Myocyte (in vitro differentiated cells): ENCODE data around the gene PARP4. TPM values are rescaled to one million over a fixed set of nuclear protein-coding genes. Genes with fewer than 3 reads are reported as not detected.
"Not testable (repeated sequence)": the region's sequence is repeated elsewhere in the genome, so short reads cannot be mapped to it uniquely, and the experiment has no call there.

Experiments
- DNase-seq: peaks from one replicate; pipeline ENCODE4 v3.0.0-alpha.2; 2012; ENCODE audit warnings: low read depth
- total RNA-seq: library from RNA; depleted of rRNA; stranded (reverse); fragments of >200 nt; gene quantifications from 2 replicates; pipeline ENCODE4 v1.2.3, GENCODE V29; 2014

PARP4 gene
- total RNA-seq, 1 donor from 2014 or later, result 38.2 TPM

- not testable (repeated sequence) for DNase-seq
These were observed 6.3 kb downstream of the PARP4 start for GRCh38 chr13:24506283-24506682.

- DNase-seq, result no peak
These were observed 6.8 kb downstream of the PARP4 start for GRCh38 chr13:24505756-24506155.

- no peak for DNase-seq
These were observed 7.3 kb downstream of the PARP4 start for GRCh38 chr13:24505256-24505655.

- DNase-seq, result no peak
These were observed 9.2 kb downstream of the PARP4 start for GRCh38 chr13:24503379-24503696.

GRCh38 chr13:24502533-24503378 lies 9.8 kb downstream of the PARP4 start:
- peak; percentile 76 for DNase-seq

- DNase-seq, result peak; percentile 28
These were observed 11.6 kb downstream of the PARP4 start for GRCh38 chr13:24500977-24501376.

GRCh38 chr13:24497742-24498141 lies 14.8 kb downstream of the PARP4 start:
- DNase-seq, result no peak

GRCh38 chr13:24496295-24496694 lies 16.3 kb downstream of the PARP4 start:
- DNase-seq, result not testable (repeated sequence)

- DNase-seq, result no peak
These were observed 17.3 kb downstream of the PARP4 start for GRCh38 chr13:24495151-24495729.

GRCh38 chr13:24493356-24493755 lies 19.2 kb downstream of the PARP4 start:
- DNase-seq, result no peak

- no peak for DNase-seq
These were observed 20.7 kb downstream of the PARP4 start for GRCh38 chr13:24491845-24492244.

GRCh38 chr13:24489721-24490120 lies 22.9 kb downstream of the PARP4 start:
- no peak for DNase-seq

- not testable (repeated sequence) for DNase-seq
These were observed 24.5 kb downstream of the PARP4 start for GRCh38 chr13:24488092-24488491.

- DNase-seq, result not testable (repeated sequence)
These were observed 26.4 kb downstream of the PARP4 start for GRCh38 chr13:24486017-24486657.

- DNase-seq, result peak; percentile 53
These were observed 38.9 kb downstream of the PARP4 start for GRCh38 chr13:24473686-24474085.

GRCh38 chr13:24472129-24472528 lies 40.4 kb downstream of the PARP4 start:
- DNase-seq, result not testable (repeated sequence)

- no peak for DNase-seq
These were observed 49.5 kb downstream of the PARP4 start for GRCh38 chr13:24463078-24463477.

GRCh38 chr13:24460256-24460655 lies 52.3 kb downstream of the PARP4 start:
- DNase-seq, result no peak

- DNase-seq, result no peak
These were observed 52.9 kb downstream of the PARP4 start for GRCh38 chr13:24459726-24460125.

- DNase-seq, result peak; percentile 48
These were observed 53.3 kb downstream of the PARP4 start for GRCh38 chr13:24459234-24459633.

- DNase-seq, result no peak
These were observed 53.8 kb downstream of the PARP4 start for GRCh38 chr13:24458736-24459135.

- no peak for DNase-seq
These were observed 56.2 kb downstream of the PARP4 start for GRCh38 chr13:24456396-24456795.
